ENCODE measurements around the gene NBDY. TPM values are rescaled to one million over a fixed set of nuclear protein-coding genes. Genes with fewer than 3 reads are reported as not detected.

NBDY gene
- total RNA-seq, 4 donors from 2014 or later = 0.51 to 40.4 (median 13.3) TPM

DNA sequence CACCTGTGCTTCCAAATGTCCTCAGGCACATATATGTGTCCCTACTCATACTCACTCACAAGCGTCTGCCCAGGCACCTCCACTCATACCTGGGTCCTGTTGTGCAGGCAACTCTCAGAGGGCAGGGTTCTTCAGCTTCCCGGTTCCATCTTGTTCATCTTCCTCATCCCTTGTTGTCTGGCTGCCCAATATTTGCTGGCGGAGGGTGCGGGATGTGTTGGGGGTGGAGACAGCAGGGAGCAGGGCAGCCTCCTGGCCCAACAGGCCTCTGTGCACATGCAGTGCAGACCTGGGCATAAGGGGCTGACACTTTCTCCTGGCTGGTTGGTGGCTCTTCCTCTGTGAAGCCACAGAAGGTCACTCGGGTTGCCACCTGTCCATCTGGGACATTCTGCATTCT is 32.1 kb downstream of the NBDY start:
- intact Hi-C loops (cut with DNase I; ENCODE audit: low total_unique reads) = no loop called here
- TF ChIP-seq, protein P1, sequence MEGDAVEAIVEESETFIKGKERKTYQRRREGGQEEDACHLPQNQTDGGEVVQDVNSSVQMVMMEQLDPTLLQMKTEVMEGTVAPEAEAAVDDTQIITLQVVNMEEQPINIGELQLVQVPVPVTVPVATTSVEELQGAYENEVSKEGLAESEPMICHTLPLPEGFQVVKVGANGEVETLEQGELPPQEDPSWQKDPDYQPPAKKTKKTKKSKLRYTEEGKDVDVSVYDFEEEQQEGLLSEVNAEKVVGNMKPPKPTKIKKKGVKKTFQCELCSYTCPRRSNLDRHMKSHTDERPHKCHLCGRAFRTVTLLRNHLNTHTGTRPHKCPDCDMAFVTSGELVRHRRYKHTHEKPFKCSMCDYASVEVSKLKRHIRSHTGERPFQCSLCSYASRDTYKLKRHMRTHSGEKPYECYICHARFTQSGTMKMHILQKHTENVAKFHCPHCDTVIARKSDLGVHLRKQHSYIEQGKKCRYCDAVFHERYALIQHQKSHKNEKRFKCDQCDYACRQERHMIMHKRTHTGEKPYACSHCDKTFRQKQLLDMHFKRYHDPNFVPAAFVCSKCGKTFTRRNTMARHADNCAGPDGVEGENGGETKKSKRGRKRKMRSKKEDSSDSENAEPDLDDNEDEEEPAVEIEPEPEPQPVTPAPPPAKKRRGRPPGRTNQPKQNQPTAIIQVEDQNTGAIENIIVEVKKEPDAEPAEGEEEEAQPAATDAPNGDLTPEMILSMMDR (IDR thresholded peaks at IDR 0.05) = no peak
- no peak for TF ChIP-seq POLR2A (IDR thresholded peaks at IDR 0.05)
- no peaks in the 10 kb centered on the region for H3K9me3 ChIP-seq
- no peak for DNase-seq
- H3K36me3 ChIP-seq = no peaks in the 10 kb centered on the region
- H3K4me3 ChIP-seq = no peak overlapping the region
- H3K27ac ChIP-seq = no peak overlapping the region
- H3K4me1 ChIP-seq = no peaks in the 10 kb centered on the region
- no peaks in the 10 kb centered on the region for H3K27me3 ChIP-seq

- Histone ChIP-seq H3K36me3 (no peaks in the 10 kb centered on the region), H3K27ac (no peak overlapping the region), H3K4me3 (no peak overlapping the region), H3K9me3 (no peaks in the 10 kb centered on the region), H3K4me1 (no peaks in the 10 kb centered on the region), H3K27me3 (no peaks in the 10 kb centered on the region)
- no peak for DNase-seq
- intact Hi-C loops (cut with DNase I; ENCODE audit: low total_unique reads) = no loop called here
- TF ChIP-seq POLR2A (IDR thresholded peaks at IDR 0.05) = no peak
- TF ChIP-seq, protein P1 (IDR thresholded peaks at IDR 0.05) = no peak
These were observed 33.2 kb downstream of the NBDY start for GRCh38 chrX:56762220-56762619.

GRCh38 chrX:56762707-56763555 is 33.9 kb downstream of the NBDY start:
- H3K27me3 ChIP-seq = no peaks in the 10 kb centered on the region
- peak overlapping the region; percentile 85 to 89 for H3K27ac ChIP-seq

GRCh38 chrX:56763556-56764152 is 34.6 kb downstream of the NBDY start:
- Histone ChIP-seq H3K27ac (peak overlapping the region; percentile 85 to 89), H3K36me3 (no peaks in the 10 kb centered on the region), H3K27me3 (no peaks in the 10 kb centered on the region), H3K9me3 (no peaks in the 10 kb centered on the region), H3K4me3 (peak overlapping the region; percentile 37 to 44), H3K4me1 (no peaks in the 10 kb centered on the region)
- intact Hi-C loops (cut with DNase I; ENCODE audit: low total_unique reads) = no loop called here
- DNase-seq = peak; percentile 82 to 84
- TF ChIP-seq, protein P1 (IDR thresholded peaks at IDR 0.05) = peak in 3 of 4 experiments; percentile 50 to 69 (median 55)
- no peak for TF ChIP-seq POLR2A (IDR thresholded peaks at IDR 0.05)

More at GRCh38 chrX:56762707-56763555, 33.9 kb downstream of the NBDY start:
- no peak for TF ChIP-seq POLR2A (IDR thresholded peaks at IDR 0.05)
- TF ChIP-seq, protein P1 (IDR thresholded peaks at IDR 0.05) = no peak
- intact Hi-C loops (cut with DNase I; ENCODE audit: low total_unique reads) = no loop called here
- DNase-seq = no peak
- H3K9me3 ChIP-seq = no peaks in the 10 kb centered on the region
- H3K36me3 ChIP-seq = no peaks in the 10 kb centered on the region
- H3K4me3 ChIP-seq = no peak overlapping the region
- H3K4me1 ChIP-seq = no peaks in the 10 kb centered on the region

Data from uterus (tissue), 4 donors.